B cell (primary cell): ENCODE measurements around the gene EFCAB13. TPM values are rescaled to one million over a fixed set of nuclear protein-coding genes. Genes with fewer than 3 reads are reported as not detected.

ENCODE experiments used
- ATAC-seq: fragments of 200-7000 bp; cut with Tn5 transposase; one replicate; pipeline ENCODE4 v1.10.0; 2021; ENCODE audit warnings: low read depth, mild to moderate bottlenecking, moderate number of reproducible peaks, moderate library complexity
- CTCF ChIA-PET: fragments of 350-600 bp; sonication (Branson Sonifier 250); formaldehyde crosslinking; loops from one replicate; lab custom pipeline; 2021; ENCODE audit warnings: antibody characterized with exemption, inconsistent platforms; lab: Charles Lee
- POLR2A ChIA-PET: fragments of 350-600 bp; sonication (Branson Sonifier 250); formaldehyde crosslinking; loops from one replicate; lab custom pipeline; 2021; ENCODE audit warnings: antibody characterized with exemption; lab: Charles Lee
- DNase-seq: peaks from one replicate; pipeline ENCODE4 v3.0.0; 2013
- H2AFZ ChIP-seq: 2 replicates; pipeline ENCODE4 v1.6.1; 2012; ENCODE audit warnings: mild to moderate bottlenecking, low read depth, low read length; ENCODE audit not compliant: insufficient read depth, poor library complexity, severe bottlenecking
- H3K27ac ChIP-seq, 2 donors: 1 replicate in 1 of 2; 2 replicates in 1 of 2; pipeline ENCODE4 v1.5.1; 2012 to 2013; ENCODE audit warnings: low read length in 2 of 2, mild to moderate bottlenecking in 2 of 2, moderate library complexity in 1 of 2
- H3K27me3 ChIP-seq, 4 experiments: fragments of 200-600 bp in 1 of 4; sonication (generic) in 1 of 4; replicated peaks in 1 of 4; 1 replicate in 2 of 4; 2 replicates in 2 of 4; pipeline versions ENCODE4 v1.6.1 to v1.7.0; 2013 to 2016; ENCODE audit warnings: low read length in 3 of 4, mild to moderate bottlenecking in 2 of 4, mixed read lengths in 1 of 4, moderate library complexity in 1 of 4; ENCODE audit not compliant: insufficient read depth in 4 of 4, control insufficient read depth in 3 of 4; ENCODE audit errors: control extremely low read depth in 1 of 4
- H3K36me3 ChIP-seq, 2 experiments: replicated peaks in 1 of 2; 1 replicate in 1 of 2; 2 replicates in 1 of 2; pipeline versions ENCODE4 v1.6.1 to v1.7.1; 2013; ENCODE audit warnings: low read length in 1 of 2; ENCODE audit not compliant: insufficient read depth in 2 of 2, control insufficient read depth in 1 of 2; ENCODE audit errors: control extremely low read depth in 1 of 2, extremely low read depth in 1 of 2
- H3K4me1 ChIP-seq, 2 donors: fragments of 200-600 bp in 1 of 2; sonication (generic) in 1 of 2; 1 replicate in 1 of 2; 2 replicates in 1 of 2; pipeline versions ENCODE4 v1.5.1 to v1.6.1; 2013 to 2017; ENCODE audit warnings: low read length in 2 of 2; ENCODE audit not compliant: control insufficient read depth in 2 of 2, insufficient read depth in 2 of 2
- H3K4me2 ChIP-seq: replicated peaks from 2 replicates; pipeline ENCODE3; 2012; ENCODE audit warnings: mild to moderate bottlenecking, low read depth, low read length; ENCODE audit not compliant: poor library complexity, severe bottlenecking
- H3K4me3 ChIP-seq, 5 experiments: fragments of 200-600 bp in 1 of 5; sonication (generic) in 1 of 5; 1 replicate in 3 of 5; 2 replicates in 2 of 5; pipeline versions ENCODE4 v1.5.1 to v1.7.0; 2011 to 2016; ENCODE audit warnings: low read length in 4 of 5, mild to moderate bottlenecking in 4 of 5, low read depth in 2 of 5, control low read depth in 1 of 5, moderate library complexity in 1 of 5; ENCODE audit not compliant: insufficient read depth in 1 of 5; ENCODE audit errors: control extremely low read depth in 1 of 5, extremely low read depth in 1 of 5
- H3K79me2 ChIP-seq: fragments of 200-600 bp; sonication (generic); one replicate; pipeline ENCODE4 v1.6.0; 2016; ENCODE audit warnings: low read length; ENCODE audit not compliant: control insufficient read depth, insufficient read depth
- H3K9ac ChIP-seq: fragments of 200-600 bp; sonication (generic); 2 replicates; pipeline ENCODE4 v1.6.1; 2017; ENCODE audit warnings: mild to moderate bottlenecking, low read length, moderate library complexity
- H3K9me3 ChIP-seq, 3 donors: one replicate each; pipeline versions ENCODE4 v1.6.1 to v1.7.1; 2013; ENCODE audit warnings: low read length in 2 of 3; ENCODE audit not compliant: control insufficient read depth in 2 of 3, insufficient read depth in 1 of 3; ENCODE audit errors: control extremely low read depth in 1 of 3
- H4K20me1 ChIP-seq: 2 replicates; pipeline ENCODE4 v1.6.0; 2012; ENCODE audit warnings: mild to moderate bottlenecking, low read length; ENCODE audit not compliant: insufficient read depth, control insufficient read depth, poor library complexity, severe bottlenecking
- H3K27ac Mint-ChIP-seq: one replicate; pipeline ENCODE4 v1.8.0; 2021; ENCODE audit warnings: mixed read lengths
- H3K27me3 Mint-ChIP-seq: one replicate; pipeline ENCODE4 v1.8.0; 2021; ENCODE audit warnings: mixed read lengths
- H3K4me1 Mint-ChIP-seq: one replicate; pipeline ENCODE4 v1.8.0; 2021; ENCODE audit warnings: mixed read lengths
- H3K4me3 Mint-ChIP-seq: one replicate; pipeline ENCODE4 v1.8.0; 2021; ENCODE audit warnings: mixed read lengths
- H3K9me3 Mint-ChIP-seq: one replicate; pipeline ENCODE4 v1.8.0; 2022; ENCODE audit warnings: mixed read lengths; ENCODE audit not compliant: insufficient read depth
- CTCF ChIP-seq: fragments of 200-600 bp; IDR thresholded peaks from one replicate; pipeline ENCODE4 v1.8.0; 2022; ENCODE audit warnings: antibody characterized with exemption, mild to moderate bottlenecking
- EZH2 ChIP-seq: IDR thresholded peaks from 2 replicates; pipeline ENCODE4 v1.6.1; 2012; ENCODE audit warnings: borderline replicate concordance, low read depth, mild to moderate bottlenecking, moderate library complexity, low read length; ENCODE audit not compliant: insufficient read depth, poor library complexity, severe bottlenecking
- WGBS: methylation state at CpG from one replicate; pipeline ENCODE4 v1.1.5; 2013; ENCODE audit warnings: missing lambda C conversion rate; ENCODE audit not compliant: insufficient coverage; 5-methylcytosine and 5-hydroxymethylcytosine counted together
- intact Hi-C: fragments of 100-400 bp; cut with micrococcal nuclease; formaldehyde crosslinking; loops from one replicate; pipeline ENCODE4 v1.10.0; 2022
- polyA plus RNA-seq: library from polyadenylated mRNA; depleted of rRNA; stranded (reverse); fragments of >200 nt; gene quantifications from 2 replicates; pipeline ENCODE4 v1.2.3, GENCODE V29; 2012
- total RNA-seq, 2 donors: library from RNA; stranded (reverse); fragments of 120-200 nt in 1 of 2; gene quantifications; 1 replicate in 1 of 2; 2 replicates in 1 of 2; pipeline versions ENCODE4 v1.2.3 to v1.2.4, GENCODE V29; 2013 to 2022

Gene EFCAB13
- total and polyA plus RNA-seq, 2 donors (not counting 1 experiment from before 2014, with no cell fraction given) = 5.4 to 86.5 TPM

GRCh38 chr17:47338026-47338425 is 14.3 kb downstream of the EFCAB13 start:
- H3K27me3 Mint-ChIP-seq = no peaks in the 10 kb centered on the region
- ATAC-seq (no peak), DNase-seq (no peak)
- intact Hi-C loops = no loop called here
- Histone ChIP-seq H3K9me3 (no peaks in the 10 kb centered on the region), H3K4me2 (no peak overlapping the region), H4K20me1 (no peaks in the 10 kb centered on the region), H3K4me1 (no peaks in the 10 kb centered on the region), H2AFZ (no peak overlapping the region), H3K4me3 (no peak overlapping the region), H3K79me2 (no peaks in the 10 kb centered on the region), H3K9ac (no peak overlapping the region), H3K27ac (no peak overlapping the region), H3K27me3 (no peaks in the 10 kb centered on the region), H3K36me3 (peaks cover 3 to 43% of the 10 kb centered on the region in 2 experiments)
- H3K27ac Mint-ChIP-seq = no peak overlapping the region
- TF ChIP-seq EZH2 = no peak
- no peak for TF ChIP-seq CTCF
- no peaks in the 10 kb centered on the region for H3K4me1 Mint-ChIP-seq
- H3K4me3 Mint-ChIP-seq = no peak overlapping the region
- H3K9me3 Mint-ChIP-seq = no peaks in the 10 kb centered on the region
- WGBS = 100% methylated on average over 2 of the region's 3 CpGs
- ChIA-PET POLR2A (no interaction called here), CTCF (interaction anchor here (0.6 to 3.0 kb wide), 3 partner anchors 22 to 278 kb away, joined by 3 to 10 read pairs (median 4); no protein-coding TSS in a partner anchor)

- no peaks in the 10 kb centered on the region for H3K27me3 Mint-ChIP-seq
- Histone ChIP-seq H3K9ac (no peak overlapping the region), H3K36me3 (peaks cover 2 to 5% of the 10 kb centered on the region in 2 experiments), H3K4me3 (no peak overlapping the region), H4K20me1 (no peaks in the 10 kb centered on the region), H3K4me1 (no peaks in the 10 kb centered on the region), H3K27me3 (no peaks in the 10 kb centered on the region), H3K27ac (no peak overlapping the region), H3K9me3 (no peaks in the 10 kb centered on the region), H3K79me2 (no peaks in the 10 kb centered on the region), H2AFZ (no peak overlapping the region), H3K4me2 (no peak overlapping the region)
- H3K9me3 Mint-ChIP-seq = no peaks in the 10 kb centered on the region
- ATAC-seq (no peak), DNase-seq (no peak)
- no CpG with 5 or more reads among the region's 1 CpG for WGBS
- TF ChIP-seq EZH2 = no peak
- TF ChIP-seq CTCF = no peak
- CTCF ChIA-PET = no interaction called here
- intact Hi-C loops = no loop called here
- peaks cover 7% of the 10 kb centered on the region for H3K4me1 Mint-ChIP-seq
- POLR2A ChIA-PET = interaction anchor here (0.6 kb wide), 1 partner anchor 298 kb away, joined by 4 read pairs; no protein-coding TSS in a partner anchor
- no peak overlapping the region for H3K4me3 Mint-ChIP-seq
- H3K27ac Mint-ChIP-seq = no peak overlapping the region
These were observed 29.1 kb downstream of the EFCAB13 start for GRCh38 chr17:47352848-47353247.
